Naive thymus-derived CD8-positive, alpha-beta T cell (primary cell): ENCODE measurements around the gene EGFL7. TPM values are rescaled to one million over a fixed set of nuclear protein-coding genes. Genes with fewer than 3 reads are reported as not detected.
A peak's percentile ranks its signal among the peaks of the same experiment; 100 is the strongest.

Experiments used
- ATAC-seq, 2 donors: fragments of 150-1000 bp; cut with Tn5 transposase in 1 of 2; sonication (Bioruptor Pico), chemical (Tn5 transposase) in 1 of 2; 1 replicate in 1 of 2; 2 replicates in 1 of 2; pipeline ENCODE4 v1.10.0; 2021; ENCODE audit warnings: mild to moderate bottlenecking in 2 of 2, moderate library complexity in 2 of 2
- POLR2A ChIA-PET: fragments of 350-600 bp; sonication (Branson Sonifier 250); formaldehyde crosslinking; loops from one replicate; lab custom pipeline; 2021; ENCODE audit warnings: antibody characterized with exemption; lab: Charles Lee
- DNase-seq, 10 donors: peaks; one replicate each; pipeline versions ENCODE4 v3.0.0 to v3.0.0-alpha.2; 2020 to 2022
- H3K27ac Mint-ChIP-seq, 10 donors: one replicate each; pipeline ENCODE4 v1.8.0; 2020 to 2022; ENCODE audit warnings: mild to moderate bottlenecking in 10 of 10, mixed read lengths in 10 of 10, moderate library complexity in 4 of 10, inconsistent platforms in 1 of 10
- H3K27me3 Mint-ChIP-seq, 5 donors: one replicate each; pipeline ENCODE4 v1.8.0; 2021 to 2022; ENCODE audit warnings: mixed read lengths in 5 of 5
- H3K36me3 Mint-ChIP-seq, 3 donors: one replicate each; pipeline ENCODE4 v1.8.0; 2020 to 2022; ENCODE audit warnings: mixed read lengths in 3 of 3, mild to moderate bottlenecking in 2 of 3, inconsistent platforms in 1 of 3
- H3K4me1 Mint-ChIP-seq, 4 donors: one replicate each; pipeline ENCODE4 v1.8.0; 2021 to 2022; ENCODE audit warnings: mixed read lengths in 4 of 4
- H3K4me3 Mint-ChIP-seq, 10 donors: one replicate each; pipeline ENCODE4 v1.8.0; 2020 to 2022; ENCODE audit warnings: mild to moderate bottlenecking in 10 of 10, mixed read lengths in 10 of 10, moderate library complexity in 6 of 10, inconsistent platforms in 1 of 10
- H3K9me3 Mint-ChIP-seq, 9 donors: one replicate each; pipeline ENCODE4 v1.8.0; 2020 to 2022; ENCODE audit warnings: mixed read lengths in 9 of 9, mild to moderate bottlenecking in 3 of 9, inconsistent platforms in 1 of 9, moderate library complexity in 1 of 9
- polyA plus RNA-seq, 3 donors: library from polyadenylated mRNA; unstranded; fragments of 300-500 nt; fragmentation: Illumina TruSeq; gene quantifications; one replicate each; pipeline ENCODE4 v1.2.3, GENCODE V29; 2021
- total RNA-seq, 8 experiments: library from RNA in 2 of 8; stranded (reverse) in 2 of 8; gene quantifications; one replicate each; pipeline ENCODE4 v1.2.3 and lab custom pipeline; 2021 to 2026

Gene EGFL7
- total and polyA plus RNA-seq, 5 experiments from 2014 or later, result 0.36 to 1.2 (median 0.59) TPM; not detected in 1

DNA sequence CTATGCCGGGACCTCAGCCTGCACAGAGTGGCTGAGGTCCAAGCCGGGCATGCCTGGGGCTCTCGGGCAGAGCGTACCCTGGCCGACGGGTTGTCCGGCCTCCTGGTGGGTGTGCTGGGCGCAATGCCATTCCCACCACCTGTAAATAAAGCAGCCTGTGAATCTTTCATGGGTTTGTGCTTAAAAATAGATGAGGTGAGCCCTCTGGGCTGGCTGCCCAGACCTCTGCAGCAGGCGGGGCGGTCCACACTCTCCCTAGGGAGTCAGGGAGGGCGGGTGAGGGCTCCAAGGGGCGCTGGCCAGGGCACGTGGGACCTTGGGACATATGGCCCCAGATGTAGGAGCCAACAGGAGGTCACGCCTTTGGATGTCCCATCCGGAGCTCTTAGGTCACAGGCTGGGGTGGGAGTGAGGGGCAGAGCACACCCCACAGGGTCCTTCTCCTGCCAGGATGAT lies 28.1 kb downstream of the EGFL7 start:
- no peak for ATAC-seq
- Mint-ChIP-seq H3K9me3 (no peaks in the 10 kb centered on the region), H3K36me3 (no peaks in the 10 kb centered on the region), H3K27me3 (peaks cover 0 to 3% (median 0%) of the 10 kb centered on the region in 5 donors), H3K27ac (no peak overlapping the region), H3K4me1 (peaks cover 2 to 13% (median 12%) of the 10 kb centered on the region in 4 donors), H3K4me3 (no peak overlapping the region)
- DNase-seq, result no peak
- POLR2A ChIA-PET, result interaction anchor here (1.6 kb wide), 1 partner anchor 38 kb away, joined by 3 read pairs; no protein-coding TSS in a partner anchor

- Mint-ChIP-seq H3K4me1 (peaks cover 0 to 14% (median 8%) of the 10 kb centered on the region in 4 donors), H3K9me3 (no peaks in the 10 kb centered on the region), H3K27me3 (peaks cover 0 to 3% (median 0%) of the 10 kb centered on the region in 5 donors), H3K36me3 (no peaks in the 10 kb centered on the region), H3K4me3 (no peak overlapping the region), H3K27ac (peak overlapping the region in 1 of 10 donors; percentile 40)
- POLR2A ChIA-PET, result interaction anchor here (0.6 kb wide), 1 partner anchor 22 kb away, joined by 3 read pairs; no protein-coding TSS in a partner anchor
- ATAC-seq (no peak), DNase-seq (no peak)
Observed at GRCh38 chr9:136691316-136692184, 28.8 kb downstream of the EGFL7 start.

GRCh38 chr9:136692185-136693134 lies 29.7 kb downstream of the EGFL7 start:
- DNase-seq (no peak), ATAC-seq (no peak)
- H3K27ac Mint-ChIP-seq, result peak overlapping the region in 1 of 10 donors; percentile 40
- H3K4me3 Mint-ChIP-seq, result no peak overlapping the region
- no peaks in the 10 kb centered on the region for H3K36me3 Mint-ChIP-seq
- POLR2A ChIA-PET, result no interaction called here
- peaks cover 0 to 6% (median 0%) of the 10 kb centered on the region in 5 donors for H3K27me3 Mint-ChIP-seq
- peaks cover 2 to 20% (median 12%) of the 10 kb centered on the region in 4 donors for H3K4me1 Mint-ChIP-seq
- no peaks in the 10 kb centered on the region for H3K9me3 Mint-ChIP-seq

DNA sequence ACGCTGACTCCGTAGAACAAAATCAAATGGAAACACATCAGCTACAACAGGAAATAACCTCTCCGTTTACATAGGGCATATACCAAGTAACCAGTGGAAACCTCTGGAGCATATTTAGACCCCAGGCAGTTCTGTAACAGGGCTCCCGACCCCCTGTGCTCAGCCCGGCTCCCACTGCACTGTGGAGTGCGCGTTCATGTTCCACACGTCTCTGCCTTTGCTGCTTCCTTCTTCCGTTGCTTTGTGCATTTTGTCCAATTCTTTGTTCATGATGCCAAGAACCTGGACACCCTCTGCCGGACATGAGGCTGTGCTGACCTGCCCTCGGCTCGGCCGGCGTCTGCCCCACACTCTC lies 30.4 kb downstream of the EGFL7 start:
- H3K4me3 Mint-ChIP-seq, result no peak overlapping the region
- POLR2A ChIA-PET, result no interaction called here
- ATAC-seq, result no peak
- no peak for DNase-seq
- no peak overlapping the region for H3K27ac Mint-ChIP-seq
- peaks cover 3 to 26% (median 16%) of the 10 kb centered on the region in 4 donors for H3K4me1 Mint-ChIP-seq
- peaks cover 0 to 9% (median 0%) of the 10 kb centered on the region in 5 donors for H3K27me3 Mint-ChIP-seq
- no peaks in the 10 kb centered on the region for H3K9me3 Mint-ChIP-seq
- H3K36me3 Mint-ChIP-seq, result no peaks in the 10 kb centered on the region

DNA sequence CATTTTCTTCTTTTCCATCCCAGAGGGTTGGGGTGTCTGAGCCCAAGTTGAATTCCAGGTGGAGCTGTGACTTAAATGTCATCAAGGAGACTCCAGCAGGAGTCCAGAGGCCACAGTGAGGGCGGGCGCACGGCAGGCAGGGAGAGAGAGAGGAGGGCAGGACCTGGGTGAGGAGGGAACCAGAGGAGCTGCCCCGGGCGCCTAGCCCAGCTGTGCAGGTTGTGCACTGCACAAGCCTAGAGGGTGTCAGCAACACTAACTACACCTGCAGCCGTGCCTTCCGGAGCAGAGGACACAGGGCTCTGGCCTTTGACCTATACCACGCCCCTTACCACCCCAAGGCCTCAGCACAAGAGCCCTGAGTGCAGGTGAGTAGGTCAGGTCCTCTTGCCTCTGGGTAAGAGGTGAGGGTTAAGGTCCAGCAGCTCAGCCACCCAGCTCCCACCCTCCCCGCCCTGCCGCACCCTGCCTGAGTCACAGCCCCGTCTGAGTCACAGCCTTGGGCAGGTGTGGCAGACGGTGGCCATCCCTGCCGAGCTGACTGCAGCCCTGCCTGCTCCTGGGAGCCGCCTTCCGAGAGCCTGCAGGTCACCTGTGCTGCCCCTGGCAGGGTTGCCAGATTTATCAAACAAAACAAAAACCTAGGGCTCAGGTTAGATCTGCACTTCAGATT lies 30.9 kb downstream of the EGFL7 start:
- DNase-seq, result no peak
- no peaks in the 10 kb centered on the region for H3K9me3 Mint-ChIP-seq
- H3K4me1 Mint-ChIP-seq, result peaks cover 3 to 26% (median 15%) of the 10 kb centered on the region in 4 donors
- H3K36me3 Mint-ChIP-seq, result no peaks in the 10 kb centered on the region
- POLR2A ChIA-PET, result no interaction called here
- H3K4me3 Mint-ChIP-seq, result no peak overlapping the region
- no peak overlapping the region for H3K27ac Mint-ChIP-seq
- H3K27me3 Mint-ChIP-seq, result peaks cover 0 to 9% (median 0%) of the 10 kb centered on the region in 5 donors
- no peak for ATAC-seq

DNA sequence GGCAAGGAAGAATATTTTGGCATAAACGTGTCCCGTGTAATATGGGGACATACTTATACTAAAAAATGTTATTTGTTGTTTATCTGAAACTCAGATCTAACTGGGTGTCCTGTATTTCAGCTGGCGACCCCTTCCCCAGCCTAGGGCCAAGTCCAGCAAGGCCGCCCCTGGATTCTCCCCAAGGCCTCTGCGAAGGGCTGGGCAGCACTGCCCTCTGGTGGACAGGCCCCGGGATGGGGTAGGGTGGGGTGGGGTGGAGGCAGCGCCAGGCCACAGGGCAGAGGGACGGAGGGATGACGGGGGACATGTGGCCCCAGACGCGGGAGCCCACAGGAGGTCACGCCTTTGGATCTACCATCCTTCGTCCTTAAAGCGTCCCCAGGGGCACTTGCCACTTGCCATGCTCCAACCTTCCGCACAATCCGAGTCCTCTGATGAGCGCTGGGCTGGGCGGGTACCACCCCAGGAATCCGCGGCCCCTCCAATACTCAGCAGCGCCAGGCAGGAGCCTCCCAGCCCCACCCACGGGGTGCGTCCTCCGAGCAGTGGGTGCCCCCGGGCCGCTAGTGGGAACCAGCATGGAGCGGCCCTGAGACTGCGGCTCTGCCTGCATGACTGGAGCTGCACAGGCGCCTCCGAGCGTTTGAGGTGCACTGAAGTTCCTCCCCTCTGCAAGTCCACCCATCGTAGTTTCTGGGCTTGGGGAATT lies 31.6 kb downstream of the EGFL7 start:
- no peaks in the 10 kb centered on the region for H3K36me3 Mint-ChIP-seq
- DNase-seq (no peak), ATAC-seq (peak in 1 of 2 donors; percentile 39)
- no peak overlapping the region for H3K27ac Mint-ChIP-seq
- H3K9me3 Mint-ChIP-seq, result no peaks in the 10 kb centered on the region
- H3K4me1 Mint-ChIP-seq, result peaks cover 3 to 26% (median 16%) of the 10 kb centered on the region in 4 donors
- H3K4me3 Mint-ChIP-seq, result no peak overlapping the region
- peaks cover 0 to 9% (median 0%) of the 10 kb centered on the region in 5 donors for H3K27me3 Mint-ChIP-seq
- POLR2A ChIA-PET, result no interaction called here

DNA sequence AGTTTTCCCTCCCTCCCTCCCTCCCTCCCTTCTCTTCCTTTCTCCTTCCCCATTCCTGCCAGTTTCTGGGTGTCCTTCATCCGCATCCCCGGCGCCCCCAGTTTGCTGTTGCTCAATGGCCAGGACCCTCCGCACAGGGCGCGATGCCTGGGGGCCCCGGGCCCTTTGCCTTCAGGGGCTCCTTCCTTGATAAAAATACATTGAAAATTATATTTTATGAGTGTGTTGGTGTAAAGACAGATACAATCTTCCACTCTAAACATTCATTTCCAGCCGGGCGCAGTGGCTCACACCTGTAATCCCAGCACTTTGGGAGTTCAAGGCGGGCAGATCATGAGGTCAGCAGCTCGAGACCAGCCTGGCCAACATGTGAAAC lies 32.1 kb downstream of the EGFL7 start:
- DNase-seq (no peak), ATAC-seq (no peak)
- H3K36me3 Mint-ChIP-seq, result no peaks in the 10 kb centered on the region
- peaks cover 0 to 9% (median 0%) of the 10 kb centered on the region in 5 donors for H3K27me3 Mint-ChIP-seq
- H3K4me3 Mint-ChIP-seq, result no peak overlapping the region
- H3K27ac Mint-ChIP-seq, result peak overlapping the region in 1 of 10 donors; percentile 29
- no peaks in the 10 kb centered on the region for H3K9me3 Mint-ChIP-seq
- POLR2A ChIA-PET, result no interaction called here
- peaks cover 3 to 26% (median 16%) of the 10 kb centered on the region in 4 donors for H3K4me1 Mint-ChIP-seq

GRCh38 chr9:136695435-136695895 lies 32.7 kb downstream of the EGFL7 start:
- ATAC-seq (no peak), DNase-seq (no peak)
- Mint-ChIP-seq H3K4me1 (peaks cover 5 to 31% (median 20%) of the 10 kb centered on the region in 4 donors), H3K27ac (peak overlapping the region in 1 of 10 donors; percentile 6), H3K9me3 (no peaks in the 10 kb centered on the region), H3K27me3 (peaks cover 0 to 9% (median 0%) of the 10 kb centered on the region in 5 donors), H3K4me3 (peak overlapping the region in 1 of 10 donors; percentile 65), H3K36me3 (no peaks in the 10 kb centered on the region)
- POLR2A ChIA-PET, result interaction anchor here (1.4 kb wide), 1 partner anchor 26 kb away, joined by 3 read pairs; no protein-coding TSS in a partner anchor

GRCh38 chr9:136695955-136696354 lies 33.2 kb downstream of the EGFL7 start:
- Mint-ChIP-seq H3K9me3 (no peaks in the 10 kb centered on the region), H3K4me1 (peaks cover 7 to 35% (median 25%) of the 10 kb centered on the region in 4 donors), H3K27me3 (peaks cover 0 to 10% (median 0%) of the 10 kb centered on the region in 5 donors), H3K36me3 (no peaks in the 10 kb centered on the region), H3K27ac (peak overlapping the region in 1 of 10 donors; percentile 20), H3K4me3 (peak overlapping the region in 3 of 10 donors; percentile 54 to 68 (median 65))
- no peak for ATAC-seq
- POLR2A ChIA-PET, result interaction anchor here (1.4 kb wide), 1 partner anchor 26 kb away, joined by 3 read pairs; no protein-coding TSS in a partner anchor
- DNase-seq, result peak in 2 of 10 donors; percentile 23 to 43

GRCh38 chr9:136696502-136696901 lies 33.8 kb downstream of the EGFL7 start:
- Mint-ChIP-seq H3K36me3 (no peaks in the 10 kb centered on the region), H3K9me3 (no peaks in the 10 kb centered on the region), H3K4me3 (peak overlapping the region in 2 of 10 donors; percentile 65 to 68), H3K27me3 (peaks cover 0 to 10% (median 0%) of the 10 kb centered on the region in 5 donors), H3K4me1 (peaks cover 12 to 40% (median 30%) of the 10 kb centered on the region in 4 donors), H3K27ac (no peak overlapping the region)
- POLR2A ChIA-PET, result interaction anchor here (1.4 to 1.9 kb wide), 2 partner anchors 25 to 31 kb away, joined by 3 to 5 read pairs; no protein-coding TSS in a partner anchor
- no peak for DNase-seq
- no peak for ATAC-seq
